Neural cell (in vitro differentiated cells): ENCODE results near the gene GAB4. TPM values are rescaled to one million over a fixed set of nuclear protein-coding genes. Genes with fewer than 3 reads are reported as not detected.
"Not testable (repeated sequence)": the region's sequence is repeated elsewhere in the genome, so short reads cannot be mapped to it uniquely, and the experiment has no call there.

Source experiments
- H2AFZ ChIP-seq: fragments of 200-600, 300-800 bp; sonication (generic), shearing (Covaris generic); 2 replicates; pipeline ENCODE4 v1.6.0; 2014; ENCODE audit warnings: low read depth, mild to moderate bottlenecking, antibody characterized with exemption, low read length, moderate library complexity
- H3F3A ChIP-seq: fragments of 200-600 bp; shearing (Covaris generic); 2 replicates; pipeline ENCODE4 v1.6.1; 2016; ENCODE audit warnings: mild to moderate bottlenecking, moderate library complexity, mixed read lengths, antibody characterized with exemption, low read length; ENCODE audit not compliant: insufficient read depth, poor library complexity, severe bottlenecking
- H3K27ac ChIP-seq: fragments of 200-600, 300-800 bp; sonication (generic), shearing (Covaris generic); 2 replicates; pipeline ENCODE4 v1.5.1; 2014; ENCODE audit warnings: mild to moderate bottlenecking, low read length, moderate library complexity
- H3K27me3 ChIP-seq: fragments of 300-800, 200-600 bp; sonication (generic), shearing (Covaris generic); 2 replicates; pipeline ENCODE4 v1.6.0; 2014; ENCODE audit warnings: mild to moderate bottlenecking, low read depth, low read length, moderate library complexity; ENCODE audit not compliant: insufficient read depth
- H3K36me3 ChIP-seq: fragments of 300-800, 200-600 bp; sonication (generic), shearing (Covaris generic); 2 replicates; pipeline ENCODE4 v1.5.1; 2014; ENCODE audit warnings: mild to moderate bottlenecking, antibody characterized with exemption, low read length, moderate library complexity; ENCODE audit not compliant: insufficient read depth
- H3K4me2 ChIP-seq: fragments of 300-800, 200-600 bp; sonication (generic), shearing (Covaris generic); 2 replicates; pipeline ENCODE4 v1.6.0; 2014; ENCODE audit warnings: mild to moderate bottlenecking, low read length
- H3K4me3 ChIP-seq: fragments of 300-800, 200-600 bp; sonication (generic), shearing (Covaris generic); 2 replicates; pipeline ENCODE4 v1.5.1; 2014; ENCODE audit warnings: mild to moderate bottlenecking, low read length, moderate library complexity
- H3K79me2 ChIP-seq: fragments of 200-600 bp; shearing (Covaris generic); replicated peaks from 2 replicates; pipeline ENCODE4 v1.6.0; 2014; ENCODE audit warnings: mild to moderate bottlenecking, low read length, moderate library complexity; ENCODE audit not compliant: insufficient read depth
- H3K9ac ChIP-seq: fragments of 300-800, 200-600 bp; sonication (generic), shearing (Covaris generic); 2 replicates; pipeline ENCODE4 v1.6.1; 2016; ENCODE audit warnings: mild to moderate bottlenecking, low read length, mixed read lengths
- H3K9me2 ChIP-seq: fragments of 200-600 bp; shearing (Covaris generic); 2 replicates; pipeline ENCODE4 v1.6.1; 2016; ENCODE audit warnings: mild to moderate bottlenecking, low read length, mixed read lengths; ENCODE audit not compliant: insufficient read depth
- H3K9me3 ChIP-seq: fragments of 200-600, 300-800 bp; sonication (generic), shearing (Covaris generic); 2 replicates; pipeline ENCODE4 v1.6.1; 2016; ENCODE audit warnings: mild to moderate bottlenecking, mixed run types, low read length, moderate library complexity, mixed read lengths
- H4K20me1 ChIP-seq: fragments of 200-600 bp; shearing (Covaris generic); 2 replicates; pipeline ENCODE4 v1.6.1; 2016; ENCODE audit warnings: mild to moderate bottlenecking, mixed run types; ENCODE audit not compliant: insufficient read depth
- EP300 ChIP-seq: fragments of 450-650 bp; conservative IDR thresholded peaks from 2 replicates; pipeline ENCODE4 v1.6.1; 2014; ENCODE audit warnings: antibody characterized with exemption, mild to moderate bottlenecking, moderate library complexity; ENCODE audit not compliant: poor library complexity, severe bottlenecking
- EZH2 ChIP-seq: fragments of 200-600, 300-800 bp; shearing (Covaris generic), sonication (generic); IDR thresholded peaks from 2 replicates; pipeline ENCODE4 v1.6.1; 2014; ENCODE audit warnings: antibody characterized with exemption, low read length, borderline replicate concordance, mild to moderate bottlenecking; ENCODE audit not compliant: insufficient read depth, poor library complexity, severe bottlenecking
- MXI1 ChIP-seq: fragments of 450-650 bp; conservative IDR thresholded peaks from 2 replicates; pipeline ENCODE4 v1.6.1; 2014; ENCODE audit warnings: antibody characterized with exemption, mild to moderate bottlenecking; ENCODE audit not compliant: poor library complexity, severe bottlenecking
- POLR2AphosphoS5 ChIP-seq: IDR thresholded peaks from 2 replicates; pipeline ENCODE4 v1.6.1; 2012
- RAD21 ChIP-seq: fragments of 450-650 bp; conservative IDR thresholded peaks from 2 replicates; pipeline ENCODE4 v1.6.1; 2014; ENCODE audit warnings: antibody characterized with exemption, mild to moderate bottlenecking, moderate library complexity
- SMC3 ChIP-seq: fragments of 450-650 bp; conservative IDR thresholded peaks from 2 replicates; pipeline ENCODE4 v1.6.1; 2014; ENCODE audit warnings: antibody characterized with exemption, mild to moderate bottlenecking, moderate library complexity; ENCODE audit not compliant: poor library complexity
- TAF1 ChIP-seq: IDR thresholded peaks from 2 replicates; pipeline ENCODE4 v1.6.1; 2012; ENCODE audit warnings: low read depth
- polyA plus RNA-seq: library from polyadenylated mRNA; depleted of rRNA; stranded (reverse); fragments of >200 nt; gene quantifications from 2 replicates; pipeline ENCODE4 v1.2.3, GENCODE V29; 2014
- TF ChIP-seq, protein P1 (sequence below): IDR thresholded peaks from 2 replicates; pipeline ENCODE4 v1.6.1; 2012; ENCODE audit warnings: borderline replicate concordance
- TF ChIP-seq, protein P2 (sequence below): fragments of 450-650 bp; IDR thresholded peaks from 2 replicates; pipeline ENCODE4 v1.5.1; 2014; ENCODE audit warnings: antibody characterized with exemption, mild to moderate bottlenecking, moderate library complexity; ENCODE audit not compliant: poor library complexity, severe bottlenecking

The GAB4 gene
- polyA plus RNA-seq, 1 donor from 2014 or later: not detected

DNA sequence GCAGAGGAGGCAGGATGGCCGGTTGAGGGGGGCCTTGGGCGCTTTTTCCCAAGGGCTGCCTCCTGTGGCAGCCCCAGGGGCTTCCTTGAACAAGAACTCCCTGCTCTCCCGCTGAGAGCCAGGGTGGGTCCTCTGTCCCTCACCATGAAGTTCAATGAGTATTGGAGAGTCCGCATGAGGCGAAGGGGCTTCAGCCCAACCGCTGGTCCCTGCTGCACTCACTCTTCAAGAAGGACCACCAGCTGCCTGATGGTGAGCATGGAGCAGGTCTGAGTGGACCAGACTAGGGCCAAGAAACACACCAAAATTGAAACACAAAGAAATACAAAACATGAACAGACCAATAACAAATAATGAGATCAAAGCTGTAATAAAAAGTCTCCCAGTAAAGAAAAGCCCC, 7.5 kb upstream of the GAB4 start:
- not testable (repeated sequence) for H3K36me3 ChIP-seq, H3K4me2 ChIP-seq, H3K4me3 ChIP-seq, H3K27ac ChIP-seq, H3K9me2 ChIP-seq, H4K20me1 ChIP-seq, H2AFZ ChIP-seq, H3F3A ChIP-seq, H3K27me3 ChIP-seq, H3K9me3 ChIP-seq, H3K9ac ChIP-seq, H3K79me2 ChIP-seq

DNA sequence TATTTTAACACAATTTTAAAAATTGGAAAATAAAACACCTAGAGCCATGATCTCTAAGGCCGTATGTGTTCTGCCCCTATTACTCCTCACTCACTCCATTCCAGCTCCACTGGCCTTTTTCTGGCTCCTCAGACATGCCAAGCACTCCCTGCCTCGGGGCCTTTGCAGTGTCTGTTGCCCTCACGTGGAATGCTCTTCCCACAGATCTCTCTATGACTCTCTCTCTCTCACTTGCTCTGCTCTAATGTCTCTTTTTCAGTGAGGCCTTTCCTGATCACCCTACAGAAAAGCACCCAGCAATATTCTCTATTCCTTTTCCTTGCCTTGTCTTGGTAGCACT, 6.0 kb upstream of the GAB4 start:
- not testable (repeated sequence) for H3K27me3 ChIP-seq, H3K9ac ChIP-seq, H3K36me3 ChIP-seq, H3K4me3 ChIP-seq, H2AFZ ChIP-seq, H3K79me2 ChIP-seq, H3K9me3 ChIP-seq, H3K9me2 ChIP-seq, H3K27ac ChIP-seq, H3K4me2 ChIP-seq, H4K20me1 ChIP-seq, H3F3A ChIP-seq

DNA sequence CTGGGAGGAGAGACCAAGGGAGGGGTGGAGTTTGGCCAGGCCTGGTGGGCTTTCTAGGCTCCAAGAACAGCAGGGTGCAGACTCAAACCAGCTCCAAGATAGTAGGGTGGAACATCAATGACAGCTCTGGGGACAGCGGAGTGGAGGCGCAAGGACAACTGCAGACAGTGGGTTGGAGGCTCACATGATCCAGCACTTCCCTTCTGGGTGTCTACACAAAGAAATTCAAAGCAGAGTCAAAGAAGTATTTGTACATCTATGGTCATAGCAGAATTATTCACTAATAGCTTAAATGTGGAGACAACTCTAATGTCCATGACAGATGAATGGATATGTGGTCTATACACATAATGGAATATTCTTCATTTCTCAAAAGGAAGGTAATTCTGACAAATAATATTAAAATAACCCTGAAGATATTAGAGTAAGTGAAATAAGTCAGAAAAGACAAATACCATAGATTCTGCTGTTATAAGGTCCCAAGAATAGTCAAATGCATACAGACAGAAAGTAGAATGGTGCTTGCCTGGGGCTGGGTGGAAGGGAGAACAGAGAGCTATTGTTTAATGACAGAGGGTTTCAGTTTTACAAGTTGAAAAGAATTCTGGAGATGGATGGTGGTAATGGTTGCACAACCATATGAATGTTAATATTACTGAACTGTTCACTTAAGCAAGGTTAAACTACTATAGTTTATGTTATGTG, 5.5 kb upstream of the GAB4 start:
- Histone ChIP-seq H3K9ac (no peak overlapping the region), H3K27ac (no peak overlapping the region), H3K36me3 (no peaks in the 10 kb centered on the region), H4K20me1 (no peaks in the 10 kb centered on the region), H3K27me3 (no peaks in the 10 kb centered on the region), H3K4me2 (no peak overlapping the region), H3F3A (no peaks in the 10 kb centered on the region), H3K79me2 (no peaks in the 10 kb centered on the region), H3K9me2 (no peaks in the 10 kb centered on the region), H3K9me3 (no peaks in the 10 kb centered on the region), H2AFZ (no peak overlapping the region), H3K4me3 (no peak overlapping the region)
- TF ChIP-seq POLR2AphosphoS5 (no peak), EZH2 (no peak), TAF1 (no peak), MXI1 (no peak), SMC3 (no peak), RAD21 (no peak), EP300 (no peak)
- TF ChIP-seq, protein P1, sequence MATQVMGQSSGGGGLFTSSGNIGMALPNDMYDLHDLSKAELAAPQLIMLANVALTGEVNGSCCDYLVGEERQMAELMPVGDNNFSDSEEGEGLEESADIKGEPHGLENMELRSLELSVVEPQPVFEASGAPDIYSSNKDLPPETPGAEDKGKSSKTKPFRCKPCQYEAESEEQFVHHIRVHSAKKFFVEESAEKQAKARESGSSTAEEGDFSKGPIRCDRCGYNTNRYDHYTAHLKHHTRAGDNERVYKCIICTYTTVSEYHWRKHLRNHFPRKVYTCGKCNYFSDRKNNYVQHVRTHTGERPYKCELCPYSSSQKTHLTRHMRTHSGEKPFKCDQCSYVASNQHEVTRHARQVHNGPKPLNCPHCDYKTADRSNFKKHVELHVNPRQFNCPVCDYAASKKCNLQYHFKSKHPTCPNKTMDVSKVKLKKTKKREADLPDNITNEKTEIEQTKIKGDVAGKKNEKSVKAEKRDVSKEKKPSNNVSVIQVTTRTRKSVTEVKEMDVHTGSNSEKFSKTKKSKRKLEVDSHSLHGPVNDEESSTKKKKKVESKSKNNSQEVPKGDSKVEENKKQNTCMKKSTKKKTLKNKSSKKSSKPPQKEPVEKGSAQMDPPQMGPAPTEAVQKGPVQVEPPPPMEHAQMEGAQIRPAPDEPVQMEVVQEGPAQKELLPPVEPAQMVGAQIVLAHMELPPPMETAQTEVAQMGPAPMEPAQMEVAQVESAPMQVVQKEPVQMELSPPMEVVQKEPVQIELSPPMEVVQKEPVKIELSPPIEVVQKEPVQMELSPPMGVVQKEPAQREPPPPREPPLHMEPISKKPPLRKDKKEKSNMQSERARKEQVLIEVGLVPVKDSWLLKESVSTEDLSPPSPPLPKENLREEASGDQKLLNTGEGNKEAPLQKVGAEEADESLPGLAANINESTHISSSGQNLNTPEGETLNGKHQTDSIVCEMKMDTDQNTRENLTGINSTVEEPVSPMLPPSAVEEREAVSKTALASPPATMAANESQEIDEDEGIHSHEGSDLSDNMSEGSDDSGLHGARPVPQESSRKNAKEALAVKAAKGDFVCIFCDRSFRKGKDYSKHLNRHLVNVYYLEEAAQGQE: no peak
- TF ChIP-seq, protein P2, sequence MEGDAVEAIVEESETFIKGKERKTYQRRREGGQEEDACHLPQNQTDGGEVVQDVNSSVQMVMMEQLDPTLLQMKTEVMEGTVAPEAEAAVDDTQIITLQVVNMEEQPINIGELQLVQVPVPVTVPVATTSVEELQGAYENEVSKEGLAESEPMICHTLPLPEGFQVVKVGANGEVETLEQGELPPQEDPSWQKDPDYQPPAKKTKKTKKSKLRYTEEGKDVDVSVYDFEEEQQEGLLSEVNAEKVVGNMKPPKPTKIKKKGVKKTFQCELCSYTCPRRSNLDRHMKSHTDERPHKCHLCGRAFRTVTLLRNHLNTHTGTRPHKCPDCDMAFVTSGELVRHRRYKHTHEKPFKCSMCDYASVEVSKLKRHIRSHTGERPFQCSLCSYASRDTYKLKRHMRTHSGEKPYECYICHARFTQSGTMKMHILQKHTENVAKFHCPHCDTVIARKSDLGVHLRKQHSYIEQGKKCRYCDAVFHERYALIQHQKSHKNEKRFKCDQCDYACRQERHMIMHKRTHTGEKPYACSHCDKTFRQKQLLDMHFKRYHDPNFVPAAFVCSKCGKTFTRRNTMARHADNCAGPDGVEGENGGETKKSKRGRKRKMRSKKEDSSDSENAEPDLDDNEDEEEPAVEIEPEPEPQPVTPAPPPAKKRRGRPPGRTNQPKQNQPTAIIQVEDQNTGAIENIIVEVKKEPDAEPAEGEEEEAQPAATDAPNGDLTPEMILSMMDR: no peak
